IMR-90 (cell line): Measurements from ENCODE around the gene PDE11A. TPM values are rescaled to one million over a fixed set of nuclear protein-coding genes. Genes with fewer than 3 reads are reported as not detected.

ENCODE experiments used
- ATAC-seq: fragments of 200-7000 bp; cut with Tn5 transposase; 2 replicates; pipeline ENCODE4 v1.9.1; 2020; ENCODE audit warnings: low read depth, mild to moderate bottlenecking, moderate library complexity
- BruUV-seq: library from RNA; stranded (reverse); fragments of 400-500 nt; replicated peaks from 2 replicates; lab custom pipeline; 2021; lab: Mats Ljungman, UMichigan
- CTCF ChIA-PET: fragments of 300-600 bp; formaldehyde crosslinking; extraction: SDS; loops from one replicate; lab custom pipeline; 2021; ENCODE audit warnings: antibody characterized with exemption; lab: Yijun Ruan, JAX
- POLR2A ChIA-PET: fragments of 300-600 bp; sonication (Branson Sonifier 250); formaldehyde crosslinking; loops from one replicate; lab custom pipeline; 2022; ENCODE audit warnings: antibody characterized with exemption; ENCODE audit not compliant: unreplicated experiment; lab: Charles Lee
- DNase-seq: peaks from one replicate; pipeline ENCODE4 v3.0.0; 2013
- H2AFZ ChIP-seq: replicated peaks from 2 replicates; pipeline ENCODE3; 2013; ENCODE audit warnings: low read length, mild to moderate bottlenecking; ENCODE audit not compliant: poor library complexity
- H2AK5ac ChIP-seq: 2 replicates; pipeline ENCODE4 v1.6.1; 2013; ENCODE audit warnings: low read depth, low read length, inconsistent platforms
- H2AK9ac ChIP-seq: replicated peaks from 2 replicates; pipeline ENCODE3; 2013; ENCODE audit warnings: mild to moderate bottlenecking, low read depth, low read length, moderate library complexity; ENCODE audit not compliant: poor library complexity
- H2BK120ac ChIP-seq: 2 replicates; pipeline ENCODE4 v1.6.1; 2013; ENCODE audit warnings: low read depth, low read length, inconsistent platforms
- H2BK15ac ChIP-seq: 3 replicates; pipeline ENCODE4 v1.6.1; 2013; ENCODE audit warnings: low read depth, low read length, inconsistent platforms
- H2BK20ac ChIP-seq: 2 replicates; pipeline ENCODE4 v1.6.1; 2013; ENCODE audit warnings: low read depth, mild to moderate bottlenecking, inconsistent platforms, low read length, moderate library complexity
- H2BK5ac ChIP-seq: 2 replicates; pipeline ENCODE4 v1.6.1; 2013; ENCODE audit warnings: mild to moderate bottlenecking, low read depth, low read length, inconsistent platforms; ENCODE audit not compliant: poor library complexity, severe bottlenecking
- H3K14ac ChIP-seq: replicated peaks from 2 replicates; pipeline ENCODE4 v1.6.1; 2013; ENCODE audit warnings: low read depth, low read length, inconsistent platforms
- H3K18ac ChIP-seq: 2 replicates; pipeline ENCODE4 v1.6.1; 2013; ENCODE audit warnings: low read depth, low read length, control low read depth
- H3K23ac ChIP-seq: 2 replicates; pipeline ENCODE4 v1.6.1; 2013; ENCODE audit warnings: low read depth, low read length, inconsistent platforms
- H3K27ac ChIP-seq: 2 replicates; pipeline ENCODE4 v1.5.1; 2013; ENCODE audit warnings: mild to moderate bottlenecking, control low read depth, low read length; ENCODE audit not compliant: insufficient read depth
- H3K27me3 ChIP-seq: 2 replicates; pipeline ENCODE4 v1.6.1; 2013; ENCODE audit warnings: low read length; ENCODE audit not compliant: control insufficient read depth, insufficient read depth
- H3K36me3 ChIP-seq: 2 replicates; pipeline ENCODE4 v1.6.1; 2013; ENCODE audit warnings: low read length, mixed read lengths; ENCODE audit not compliant: control insufficient read depth, insufficient read depth
- H3K4ac ChIP-seq: 2 replicates; pipeline ENCODE4 v1.6.1; 2013; ENCODE audit warnings: low read depth, low read length, inconsistent platforms
- H3K4me1 ChIP-seq: 2 replicates; pipeline ENCODE4 v1.6.1; 2013; ENCODE audit warnings: low read length, mixed read lengths; ENCODE audit not compliant: control insufficient read depth, insufficient read depth
- H3K4me2 ChIP-seq: 2 replicates; pipeline ENCODE4 v1.6.1; 2013; ENCODE audit warnings: low read depth, mild to moderate bottlenecking, control low read depth, low read length, moderate library complexity
- H3K4me3 ChIP-seq: 2 replicates; pipeline ENCODE4 v1.5.1; 2013; ENCODE audit warnings: low read depth, mild to moderate bottlenecking, control low read depth, low read length, moderate library complexity; ENCODE audit not compliant: insufficient read depth
- H3K56ac ChIP-seq: 2 replicates; pipeline ENCODE4 v1.6.1; 2013; ENCODE audit warnings: low read length, inconsistent platforms; ENCODE audit not compliant: insufficient read depth; ENCODE audit errors: extremely low read depth
- H3K79me1 ChIP-seq, 2 experiments: 2 replicates each; pipeline ENCODE4 v1.6.1; 2013; ENCODE audit warnings: low read length in 2 of 2, inconsistent platforms in 1 of 2, low read depth in 1 of 2
- H3K9ac ChIP-seq: 2 replicates; pipeline ENCODE4 v1.6.1; 2013; ENCODE audit warnings: low read depth, low read length, control low read depth
- H3K9me1 ChIP-seq: 2 replicates; pipeline ENCODE4 v1.6.1; 2013; ENCODE audit warnings: low read length, inconsistent platforms; ENCODE audit not compliant: insufficient read depth
- H3K9me3 ChIP-seq: 2 replicates; pipeline ENCODE4 v1.6.1; 2013; ENCODE audit warnings: low read length; ENCODE audit not compliant: control insufficient read depth, insufficient read depth
- H4K20me1 ChIP-seq: 2 replicates; pipeline ENCODE4 v1.6.1; 2013; ENCODE audit warnings: low read length, inconsistent platforms; ENCODE audit not compliant: insufficient read depth
- H4K5ac ChIP-seq: 2 replicates; pipeline ENCODE4 v1.6.1; 2013; ENCODE audit warnings: mild to moderate bottlenecking, low read depth, low read length, control low read depth
- H4K8ac ChIP-seq, 2 experiments: 2 replicates each; pipeline ENCODE4 v1.6.1; 2013; ENCODE audit warnings: low read depth in 2 of 2, low read length in 2 of 2, control low read depth in 1 of 2, inconsistent platforms in 1 of 2
- H4K91ac ChIP-seq: 2 replicates; pipeline ENCODE4 v1.6.1; 2013; ENCODE audit warnings: low read depth, low read length, inconsistent platforms; ENCODE audit not compliant: insufficient read depth
- CEBPB ChIP-seq: IDR thresholded peaks from 2 replicates; pipeline ENCODE4 v1.6.1; 2012; ENCODE audit warnings: low read depth, low read length, improper control_type of control experiment
- RAD21 ChIP-seq: IDR thresholded peaks from 2 replicates; pipeline ENCODE4 v1.6.1; 2012; ENCODE audit warnings: low read length, improper control_type of control experiment
- WGBS, 2 experiments: methylation state at CpG; one replicate each; pipeline versions ENCODE4 v1.1.5 to v1.1.7; 2013; ENCODE audit warnings: missing lambda C conversion rate in 2 of 2; ENCODE audit not compliant: insufficient read length in 1 of 2; ENCODE audit errors: extremely low coverage in 2 of 2; 5-methylcytosine and 5-hydroxymethylcytosine counted together
- dilution Hi-C: fragments of 300-500 bp; cut with HindIII; formaldehyde crosslinking; loops from one replicate; pipeline ENCODE4 v1.14.3; 2018; ENCODE audit warnings: low sequenced_read_pairs; ENCODE audit not compliant: unreplicated experiment
- in situ Hi-C: fragments of 300-500 bp; cut with MboI; formaldehyde crosslinking; loops from 3 replicates; pipeline ENCODE4 v1.14.3; 2019; ENCODE audit warnings: low sequenced_read_pairs, inconsistent platforms, mixed read lengths
- intact Hi-C: fragments of 100-400 bp; cut with micrococcal nuclease; formaldehyde crosslinking; loops from 2 replicates; pipeline ENCODE4 v1.10.0; 2022
- polyA plus RNA-seq, 3 experiments: library from polyadenylated mRNA; depleted of rRNA; stranded (reverse); fragments of >200 nt; gene quantifications; 2 replicates each; pipeline ENCODE4 v1.2.3, GENCODE V29; 2012; ENCODE audit warnings: low replicate concordance in 1 of 3
- total RNA-seq: library from RNA; depleted of rRNA; stranded (reverse); fragments of >200 nt; gene quantifications from 2 replicates; pipeline ENCODE4 v1.2.3, GENCODE V29; 2012

Gene PDE11A
- total and polyA plus RNA-seq, 2 of the 4 experiments (the other 2 are of a cell fraction), result 0.21 to 0.72 TPM

- H3K4me2 ChIP-seq, result no peak overlapping the region
- TF ChIP-seq RAD21 (no peak), CEBPB (no peak)
- no peak for DNase-seq
- H4K8ac ChIP-seq, result no peak overlapping the region
- H2AK5ac ChIP-seq, result no peak overlapping the region
- no peak overlapping the region for H2AK9ac ChIP-seq
- H2BK120ac ChIP-seq, result no peak overlapping the region
- POLR2A ChIA-PET, result no interaction called here
- no peak overlapping the region for H2BK20ac ChIP-seq
- no peak overlapping the region for H3K4ac ChIP-seq
- dilution Hi-C loops (no loop called here), intact Hi-C loops (loop anchor here (5.0 kb wide), 1 partner anchor 64 kb away; a partner anchor contains a TSS), in situ Hi-C loops (loop anchor here (5.0 kb wide), 1 partner anchor 59 kb away; no protein-coding TSS in a partner anchor)
- no peaks in the 10 kb centered on the region for H3K27me3 ChIP-seq
- no peak overlapping the region for H3K23ac ChIP-seq
- CTCF ChIA-PET, result no interaction called here
- H3K9me1 ChIP-seq, result no peaks in the 10 kb centered on the region; the same call in 1 of the 2 replicates
- no peak overlapping the region for H3K14ac ChIP-seq
- H3K27ac ChIP-seq, result no peak overlapping the region
- H4K5ac ChIP-seq, result no peak overlapping the region
- H3K56ac ChIP-seq, result no peak overlapping the region
- no peak overlapping the region for H3K18ac ChIP-seq
- H2AFZ ChIP-seq, result no peak overlapping the region
- H4K91ac ChIP-seq, result no peak overlapping the region
- ATAC-seq, result no peak
- H4K20me1 ChIP-seq, result no peaks in the 10 kb centered on the region
- no peaks in the 10 kb centered on the region for H3K9me3 ChIP-seq
- H2BK15ac ChIP-seq, result no peak overlapping the region
- H3K36me3 ChIP-seq, result no peaks in the 10 kb centered on the region
- H3K4me1 ChIP-seq, result no peaks in the 10 kb centered on the region; the same call in 1 of the 2 replicates
- WGBS, 2 experiments, result no CpG with 5 or more reads among the region's 4 CpGs
- H3K79me1 ChIP-seq, result 0 out of 4 replicates have a peak, but pooled peaks cover 0 to 3% of the 10 kb centered on the region in 2 experiments
- H3K9ac ChIP-seq, result no peak overlapping the region
- no peak overlapping the region for H2BK5ac ChIP-seq
- no peak overlapping the region for H3K4me3 ChIP-seq
- BruUV-seq, result no TSS peak
Observed at GRCh38 chr2:177616066-177616465, 456.5 kb downstream of the PDE11A start.
